GM12878 (cell line): ENCODE data around the gene HK1. TPM values are rescaled to one million over a fixed set of nuclear protein-coding genes. Genes with fewer than 3 reads are reported as not detected.

ENCODE experiments used
- ATAC-seq: fragments of 200-7000 bp; cut with Tn5 transposase; 3 replicates; pipeline ENCODE4 v1.9.1; 2020; ENCODE audit warnings: mild to moderate bottlenecking, moderate library complexity
- BruUV-seq: library from RNA; stranded (reverse); fragments of 400-500 nt; replicated peaks from 2 replicates; lab custom pipeline; 2021; lab: Mats Ljungman, UMichigan
- CTCF ChIA-PET: fragments of 300-600 bp; sonication (Branson Sonifier 250); formaldehyde crosslinking; extraction: SDS; loops from one replicate; lab custom pipeline; 2021; ENCODE audit warnings: inconsistent platforms; lab: Yijun Ruan, JAX
- POLR2A ChIA-PET: fragments of 350-600 bp; formaldehyde crosslinking; extraction: SDS; loops from one replicate; lab custom pipeline; 2021; ENCODE audit warnings: inconsistent platforms; lab: Charles Lee
- RAD21 ChIA-PET: fragments of 300-600 bp; sonication (Branson Sonifier 250); formaldehyde crosslinking; loops from one replicate; lab custom pipeline; 2023; ENCODE audit warnings: antibody characterized with exemption; ENCODE audit not compliant: unreplicated experiment; lab: Charles Lee
- SMC1A ChIA-PET: fragments of 300-600 bp; sonication (Branson Sonifier 250); formaldehyde crosslinking; loops from one replicate; lab custom pipeline; 2023; ENCODE audit not compliant: unreplicated experiment, uncharacterized antibody; lab: Charles Lee
- DNase-seq: peaks from one replicate; pipeline ENCODE4 v3.0.0-alpha.2; 2011; ENCODE audit warnings: low read depth, low spot score
- FAIRE-seq: peaks from 3 replicates; lab custom pipeline; 2011; peaks lifted over from hg19 to GRCh38; lab: Jason Lieb, UNC
- H2AFZ ChIP-seq: 2 replicates; pipeline ENCODE4 v1.6.0; 2011; ENCODE audit warnings: low read depth, low read length, control low read depth; ENCODE audit not compliant: control insufficient read depth
- H3K27ac ChIP-seq: 2 replicates; pipeline ENCODE4 v1.5.1; 2011; ENCODE audit warnings: control low read depth; ENCODE audit not compliant: control insufficient read depth, insufficient read depth
- H3K27me3 ChIP-seq, 2 experiments: replicated peaks in 1 of 2; 2 replicates each; pipeline versions ENCODE4 v1.6.0 to v1.6.1; 2011; ENCODE audit warnings: low read length in 1 of 2; ENCODE audit not compliant: control insufficient read depth in 2 of 2, insufficient read depth in 2 of 2
- H3K36me3 ChIP-seq, 2 experiments: 2 replicates each; pipeline ENCODE4 v1.5.1; 2011; ENCODE audit warnings: low read length in 1 of 2; ENCODE audit not compliant: control insufficient read depth in 2 of 2, insufficient read depth in 2 of 2
- H3K4me1 ChIP-seq: 2 replicates; pipeline ENCODE4 v1.6.1; 2011; ENCODE audit warnings: mild to moderate bottlenecking, low read length, moderate library complexity, mixed read lengths; ENCODE audit not compliant: control insufficient read depth, insufficient read depth
- H3K4me2 ChIP-seq: 2 replicates; pipeline ENCODE4 v1.6.0; 2011; ENCODE audit warnings: control low read depth; ENCODE audit not compliant: control insufficient read depth, insufficient read depth
- H3K4me3 ChIP-seq: fragments of 200-600 bp; sonication (generic); 2 replicates; pipeline ENCODE4 v1.5.1; 2016
- H3K79me2 ChIP-seq: 2 replicates; pipeline ENCODE4 v1.6.0; 2011; ENCODE audit warnings: low read length; ENCODE audit not compliant: control insufficient read depth, insufficient read depth
- H3K9ac ChIP-seq: 2 replicates; pipeline ENCODE4 v1.8.0; 2011; ENCODE audit warnings: low read length, control low read depth, mixed read lengths; ENCODE audit not compliant: control insufficient read depth, insufficient read depth
- H3K9me3 ChIP-seq: replicated peaks from 3 replicates; pipeline ENCODE4 v1.5.1; 2011; ENCODE audit warnings: mild to moderate bottlenecking, low read length; ENCODE audit not compliant: control insufficient read depth, insufficient read depth
- H4K20me1 ChIP-seq: 2 replicates; pipeline ENCODE4 v1.6.0; 2011; ENCODE audit not compliant: control insufficient read depth, insufficient read depth
- CREB1 ChIP-seq: IDR thresholded peaks from 2 replicates; pipeline ENCODE4 v1.6.1; 2012; ENCODE audit warnings: low read depth, mild to moderate bottlenecking, inconsistent platforms
- EED ChIP-seq: sonication (generic); IDR thresholded peaks from 2 replicates; pipeline ENCODE4 v1.6.1; 2016; ENCODE audit warnings: antibody characterized with exemption, low read depth
- ELK1 ChIP-seq: IDR thresholded peaks from 2 replicates; pipeline ENCODE4 v1.6.1; 2012; ENCODE audit warnings: low read depth, low read length, improper control_type of control experiment
- EP300 ChIP-seq, 2 experiments: fragments of 150-350 bp in 1 of 2; IDR thresholded peaks; 2 replicates each; pipeline ENCODE4 v1.6.1; 2011 to 2012; ENCODE audit warnings: low read depth in 2 of 2, low read length in 2 of 2, borderline replicate concordance in 1 of 2, improper control_type of control experiment in 1 of 2, inconsistent platforms in 1 of 2; ENCODE audit not compliant: control insufficient read depth in 1 of 2
- JUNB ChIP-seq: IDR thresholded peaks from 2 replicates; pipeline ENCODE4 v1.6.1; 2016; ENCODE audit warnings: antibody characterized with exemption, mild to moderate bottlenecking
- LARP7 ChIP-seq: fragments of 450-650 bp; IDR thresholded peaks from 2 replicates; pipeline ENCODE4 v1.6.1; 2017; ENCODE audit warnings: mild to moderate bottlenecking
- MLLT1 ChIP-seq: fragments of 450-650 bp; IDR thresholded peaks from 2 replicates; pipeline ENCODE4 v1.6.1; 2016; ENCODE audit warnings: mild to moderate bottlenecking
- NFYB ChIP-seq: IDR thresholded peaks from 2 replicates; pipeline ENCODE4 v1.6.1; 2011; ENCODE audit warnings: low read depth, mild to moderate bottlenecking, low read length, improper control_type of control experiment, moderate library complexity; ENCODE audit not compliant: insufficient read depth
- NKRF ChIP-seq: fragments of 450-650 bp; conservative IDR thresholded peaks from 2 replicates; pipeline ENCODE4 v1.6.1; 2017; ENCODE audit warnings: mild to moderate bottlenecking, moderate library complexity
- POLR2A ChIP-seq: IDR thresholded peaks from 2 replicates; pipeline ENCODE4 v1.6.1; 2011; ENCODE audit warnings: low read depth, mild to moderate bottlenecking, low read length
- POLR2AphosphoS5 ChIP-seq: IDR thresholded peaks from 2 replicates; pipeline ENCODE4 v1.6.1; 2011; ENCODE audit warnings: mild to moderate bottlenecking, low read length, inconsistent platforms
- RELA ChIP-seq: fragments of 450-650 bp; IDR thresholded peaks from 2 replicates; pipeline ENCODE4 v1.8.0; 2014; ENCODE audit warnings: borderline replicate concordance; ENCODE audit not compliant: partially characterized antibody
- TCF3 ChIP-seq: IDR thresholded peaks from 2 replicates; pipeline ENCODE4 v1.6.1; 2012; ENCODE audit warnings: low read depth, mild to moderate bottlenecking, low read length, borderline replicate concordance; ENCODE audit not compliant: insufficient read depth
- TCF7 ChIP-seq: IDR thresholded peaks from 2 replicates; pipeline ENCODE4 v1.6.1; 2014; ENCODE audit warnings: antibody characterized with exemption, borderline replicate concordance
- ZBTB40 ChIP-seq: fragments of 450-650 bp; IDR thresholded peaks from 2 replicates; pipeline ENCODE4 v1.6.1; 2016; ENCODE audit warnings: mild to moderate bottlenecking, moderate library complexity, borderline replicate concordance
- WGBS: methylation state at CpG from one replicate; pipeline ENCODE4 v1.1.6; 2016; ENCODE audit warnings: low lambda C conversion rate; ENCODE audit not compliant: insufficient replicate concordance, insufficient coverage; ENCODE audit errors: missing lambda C conversion rate; 5-methylcytosine and 5-hydroxymethylcytosine counted together
- in situ Hi-C: fragments of 300-500 bp; cut with MboI; formaldehyde crosslinking; loops from 9 replicates; pipeline ENCODE4 v1.14.3; 2018; ENCODE audit warnings: mixed read lengths
- intact Hi-C: fragments of 100-400 bp; cut with micrococcal nuclease; formaldehyde crosslinking; loops from one replicate; pipeline ENCODE4 v1.14.2; 2022; ENCODE audit not compliant: unreplicated experiment
- polyA plus RNA-seq, 11 experiments: library from polyadenylated mRNA; depleted of rRNA in 4 of 11; unstranded in 6 of 11; stranded (reverse) in 5 of 11; fragments of >200 nt; fragmentation: Nextera tagmentation in 4 of 11; fragmentation: Illumina TruSeq in 1 of 11; extraction: Ambion mirVana in 4 of 11; extraction: Trizol in 1 of 11; gene quantifications; 1 replicate in 1 of 11; 2 replicates in 10 of 11; pipeline versions ENCODE4 v1.2.1 to v1.2.3, GENCODE V29; 2011 to 2016; ENCODE audit warnings: inconsistent platforms in 2 of 11, missing spikeins in 2 of 11, low read depth in 1 of 11
- total RNA-seq, 4 experiments: library from RNA; depleted of rRNA in 3 of 4; stranded (reverse); fragments of >200 nt in 3 of 4; fragmentation: Illumina TruSeq in 1 of 4; extraction: Trizol in 1 of 4; gene quantifications; 2 replicates each; pipeline versions ENCODE4 v1.2.1 to v1.2.3, GENCODE V29; 2013 to 2021

HK1 gene
- total and polyA plus RNA-seq, 10 of the 15 experiments (the other 5 are each of a cell fraction or from before 2014, with no cell fraction given) = 3.4 to 77.3 (median 46.6) TPM

GRCh38 chr10:69332278-69333010, 54.1 kb downstream of the HK1 start:
- no peak overlapping the region for H3K9ac ChIP-seq
- no peak overlapping the region for H2AFZ ChIP-seq
- H3K4me1 ChIP-seq = peaks cover 23% of the 10 kb centered on the region
- FAIRE-seq = no peak
- peaks cover 3 to 5% of the 10 kb centered on the region in 2 experiments for H3K36me3 ChIP-seq
- H3K9me3 ChIP-seq = no peaks in the 10 kb centered on the region
- H3K27ac ChIP-seq = no peak overlapping the region
- H3K4me3 ChIP-seq = no peak overlapping the region
- intact Hi-C loops (no loop called here), in situ Hi-C loops (no loop called here)
- POLR2A ChIA-PET = interaction anchor here (0.5 to 1.3 kb wide), 3 partner anchors 14 to 85 kb away, joined by 4 to 5 read pairs (median 5); no protein-coding TSS in a partner anchor
- CTCF ChIA-PET = interaction anchor here (1.1 to 1.4 kb wide), 2 partner anchors 9 to 13 kb away, joined by 4 read pairs; no protein-coding TSS in a partner anchor
- SMC1A ChIA-PET = no interaction called here
- H4K20me1 ChIP-seq = no peaks in the 10 kb centered on the region
- no peak for DNase-seq
- H3K79me2 ChIP-seq = peaks cover 68% of the 10 kb centered on the region
- no peaks in the 10 kb centered on the region for H3K27me3 ChIP-seq
- RAD21 ChIA-PET = interaction anchor here (0.7 kb wide), 1 partner anchor 204 kb away, joined by 4 read pairs; no protein-coding TSS in a partner anchor
- H3K4me2 ChIP-seq = no peak overlapping the region
- ATAC-seq = no peak
- 88% methylated on average over 9 of the region's 9 CpGs for WGBS
- BruUV-seq = no TSS peak
- TF ChIP-seq EP300 (IDR thresholded peaks at IDR 0.05; ENCODE audit: borderline replicate concordance in 1 of 2, control insufficient read depth in 1 of 2, low read depth in 2 of 2, low read length in 2 of 2) = no peak
- no peak for TF ChIP-seq CREB1
- no peak for TF ChIP-seq EED
- TF ChIP-seq POLR2A = no peak
- TF ChIP-seq ZBTB40 = no peak
- TF ChIP-seq LARP7 = no peak
- TF ChIP-seq RELA = no peak
- no peak for TF ChIP-seq TCF3
- TF ChIP-seq NKRF = no peak
- no peak for TF ChIP-seq MLLT1
- no peak for TF ChIP-seq POLR2AphosphoS5
- no peak for TF ChIP-seq JUNB
- no peak for TF ChIP-seq NFYB
- no peak for TF ChIP-seq TCF7
- no peak for TF ChIP-seq ELK1
